SK-N-MC (cell line): ENCODE results near the gene TCTN2.

ENCODE experiments used
- EZH2 ChIP-seq: fragments of 200-600 bp; sonication (generic); IDR thresholded peaks from one replicate; pipeline ENCODE4 v1.6.1; 2017; ENCODE audit warnings: antibody characterized with exemption
- POLR2AphosphoS5 ChIP-seq: IDR thresholded peaks from 2 replicates; pipeline ENCODE4 v1.6.1; 2012; ENCODE audit warnings: mild to moderate bottlenecking, low read depth, low read length, borderline replicate concordance

DNA sequence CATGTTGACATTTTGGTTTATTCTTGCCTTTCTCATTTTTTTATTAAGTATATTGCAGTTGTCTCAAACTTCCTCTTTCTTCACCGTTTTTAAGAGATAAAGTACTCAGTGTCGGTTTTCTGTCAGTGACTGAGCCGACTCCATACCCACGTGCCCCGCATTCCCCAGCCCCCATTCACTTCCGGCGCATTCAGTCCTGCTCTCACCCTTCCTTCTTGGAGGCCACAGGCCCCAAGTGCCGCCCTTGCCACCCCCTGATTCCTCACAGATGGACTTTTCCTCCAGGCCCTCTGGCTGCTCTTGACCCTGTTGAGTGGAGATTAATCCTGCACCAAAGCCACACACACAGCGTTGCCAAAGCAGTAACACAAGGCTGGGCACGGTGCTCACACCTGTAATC is 72.1 kb downstream of the TCTN2 start:
- TF ChIP-seq POLR2AphosphoS5 (no peak), EZH2 (no peak)
